HG03460 (cell line): ENCODE data around the gene ITGBL1.
A peak's percentile ranks its signal among the peaks of the same experiment; 100 is the strongest.

Experiments used
- ATAC-seq: cut with Tn5 transposase; IDR thresholded peaks from one replicate; pipeline ENCODE4 v1.9.1; 2021; ENCODE audit not compliant: unreplicated experiment

Gene ITGBL1

GRCh38 chr13:101452519-101453485 is at the start of gene ITGBL1:
TSS of gene ITGBL1 (plus strand) at chr13:101452675. CDS start at chr13:101452834, 159 bp downstream.
- ATAC-seq: peak; percentile 90

GRCh38 chr13:101406791-101407190 is 45.7 kb upstream of the ITGBL1 start:
- no peak for ATAC-seq

GRCh38 chr13:101408154-101408553 is 44.3 kb upstream of the ITGBL1 start:
- ATAC-seq: no peak

GRCh38 chr13:101408992-101409656 is 43.4 kb upstream of the ITGBL1 start:
- ATAC-seq: no peak

GRCh38 chr13:101412076-101412475 is 40.4 kb upstream of the ITGBL1 start:
- ATAC-seq: no peak

- ATAC-seq: no peak
Observed at GRCh38 chr13:101415358-101416174, 36.9 kb upstream of the ITGBL1 start.

GRCh38 chr13:101416181-101417042 is 36.1 kb upstream of the ITGBL1 start, which contains the start of gene NALCN:
TSS of gene NALCN (minus strand) at chr13:101416508. CDS start at chr13:101399126, 17,382 bp downstream.
- ATAC-seq: no peak

- no peak for ATAC-seq
Observed at GRCh38 chr13:101417043-101417406, 35.5 kb upstream of the ITGBL1 start.

- no peak for ATAC-seq
Observed at GRCh38 chr13:101417501-101417900, 35.0 kb upstream of the ITGBL1 start.

GRCh38 chr13:101423872-101424271 is 28.6 kb upstream of the ITGBL1 start:
- no peak for ATAC-seq

GRCh38 chr13:101424381-101425155 is 27.9 kb upstream of the ITGBL1 start:
- no peak for ATAC-seq

- no peak for ATAC-seq
Observed at GRCh38 chr13:101425156-101425471, 27.4 kb upstream of the ITGBL1 start.

GRCh38 chr13:101425623-101426022 is 26.9 kb upstream of the ITGBL1 start:
- ATAC-seq: no peak

GRCh38 chr13:101429733-101430132 is 22.7 kb upstream of the ITGBL1 start:
- ATAC-seq: no peak

GRCh38 chr13:101433895-101434294 is 18.6 kb upstream of the ITGBL1 start:
- ATAC-seq: no peak

GRCh38 chr13:101434486-101434885 is 18.0 kb upstream of the ITGBL1 start:
- ATAC-seq: no peak

GRCh38 chr13:101447852-101448251 is 4.6 kb upstream of the ITGBL1 start:
- ATAC-seq: no peak

GRCh38 chr13:101449790-101450748 is 2.4 kb upstream of the ITGBL1 start:
- ATAC-seq: no peak

- ATAC-seq: no peak
Observed at GRCh38 chr13:101450749-101451130, 1.7 kb upstream of the ITGBL1 start.
